Measurements from ENCODE around the gene CTSL. TPM values are rescaled to one million over a fixed set of nuclear protein-coding genes. Genes with fewer than 3 reads are reported as not detected.

Gene CTSL
- total and polyA plus RNA-seq, 7 donors = 45.8 to 995 (median 75.3) TPM

GRCh38 chr9:87778996-87779395 is 53.1 kb downstream of the CTSL start:
- Histone ChIP-seq H3K36me3 (ENCODE audit: insufficient read depth in 1 of 2, low read depth in 1 of 2) (no peaks in the 10 kb centered on the region), H3K4me3 (no peak overlapping the region), H3K27me3 (ENCODE audit: insufficient read depth in 3 of 3, low read length in 2 of 3) (no peaks in the 10 kb centered on the region), H3K4me1 (no peaks in the 10 kb centered on the region), H3K27ac (no peak overlapping the region), H3K9me3 (no peaks in the 10 kb centered on the region)
- WGBS, 3 donors = 93 to 99% (median 93%) methylated on average over 4 of the region's 4 CpGs
- ATAC-seq (no peak), DNase-seq (no peak)
- intact Hi-C loops (cut with DNase I) = loop anchor here in 1 of 2 donors (5.0 kb wide), 1 partner anchor 83 kb away; no protein-coding TSS in a partner anchor
- TF ChIP-seq CTCF (IDR thresholded peaks at IDR 0.05) = no peak

Other genes starting within 250 kb of the CTSL start
- gene DAPK1, start 228.3 kb upstream of the CTSL start, total RNA-seq = 1 to 10 TPM; 2.2 to 8.4 (median 3.4) TPM
- 1 to 10 TPM in 1 of 3 donors, under 1 TPM in 2; 0.66 to 1.3 (median 0.66) TPM for gene DAPK1, start 228.3 kb upstream of the CTSL start, polyA plus RNA-seq
- not detected for gene SPATA31E1, start 156.8 kb downstream of the CTSL start, total RNA-seq
- not detected for gene SPATA31E1, start 156.8 kb downstream of the CTSL start, polyA plus RNA-seq
- not detected for gene SPATA31C1, start 191.8 kb downstream of the CTSL start, total RNA-seq
- not detected for gene SPATA31C1, start 191.8 kb downstream of the CTSL start, polyA plus RNA-seq
- 1 to 10 TPM; 1.1 to 3.0 (median 1.5) TPM for gene CDK20, start 248.4 kb downstream of the CTSL start, total RNA-seq
- gene CDK20, start 248.4 kb downstream of the CTSL start, polyA plus RNA-seq = 1 to 10 TPM; 2.0 to 3.3 (median 2.1) TPM